Endothelial cell of umbilical vein (primary cell): ENCODE data around the gene RARS1.
"Not testable (repeated sequence)": the region's sequence is repeated elsewhere in the genome, so short reads cannot be mapped to it uniquely, and the experiment has no call there.

Experiments used
- CTCF ChIP-seq, 2 donors: IDR thresholded peaks; 1 replicate in 1 of 2; 2 replicates in 1 of 2; pipeline ENCODE4 v1.5.1; 2011; ENCODE audit warnings: low read length in 2 of 2, mild to moderate bottlenecking in 2 of 2, moderate library complexity in 2 of 2, control low read depth in 1 of 2, inconsistent platforms in 1 of 2, low read depth in 1 of 2; ENCODE audit not compliant: insufficient read depth in 1 of 2; ENCODE audit errors: extremely low read depth in 1 of 2
- EZH2 ChIP-seq: IDR thresholded peaks from 2 replicates; pipeline ENCODE4 v1.6.1; 2012; ENCODE audit warnings: borderline replicate concordance, low read depth, mild to moderate bottlenecking, moderate library complexity, low read length, inconsistent platforms; ENCODE audit not compliant: severe bottlenecking
- FOS ChIP-seq: IDR thresholded peaks from 2 replicates; pipeline ENCODE4 v1.6.1; 2011; ENCODE audit warnings: mild to moderate bottlenecking, low read length, moderate library complexity, borderline replicate concordance; ENCODE audit not compliant: insufficient read depth
- JUN ChIP-seq: IDR thresholded peaks from 2 replicates; pipeline ENCODE4 v1.6.1; 2011; ENCODE audit warnings: borderline replicate concordance, low read depth; ENCODE audit not compliant: insufficient read length, insufficient read depth
- MAX ChIP-seq: IDR thresholded peaks from 2 replicates; pipeline ENCODE4 v1.6.1; 2011; ENCODE audit not compliant: insufficient read depth, insufficient read length
- MYC ChIP-seq: IDR thresholded peaks from one replicate; pipeline ENCODE4 v1.6.1; 2011; ENCODE audit warnings: mild to moderate bottlenecking, low read depth, low read length
- POLR2A ChIP-seq: IDR thresholded peaks from 2 replicates; pipeline ENCODE4 v1.6.1; 2012; ENCODE audit warnings: low read depth, mild to moderate bottlenecking, control low read depth, low read length
- POLR2AphosphoS5 ChIP-seq: IDR thresholded peaks from 2 replicates; pipeline ENCODE4 v1.6.1; 2012; ENCODE audit warnings: low read depth, mild to moderate bottlenecking, control low read depth, low read length, moderate library complexity; ENCODE audit not compliant: insufficient read depth

GRCh38 chr5:168534351-168534750 lies 48.1 kb downstream of the RARS1 start:
- not testable (repeated sequence) for TF ChIP-seq POLR2AphosphoS5; POLR2A; CTCF (IDR thresholded peaks at IDR 0.05; ENCODE audit: extremely low read depth in 1 of 2, insufficient read depth in 1 of 2, low read depth in 1 of 2, low read length in 2 of 2); MAX; JUN; EZH2; FOS; MYC
